Measurements from ENCODE around the gene PPP1R10. TPM values are rescaled to one million over a fixed set of nuclear protein-coding genes. Genes with fewer than 3 reads are reported as not detected.
A peak's percentile ranks its signal among the peaks of the same experiment; 100 is the strongest.

PPP1R10 gene
- polyA plus RNA-seq, 2 of the 4 experiments (the other 2 are of a cell fraction) = 26.4 to 37.6 TPM

DNA sequence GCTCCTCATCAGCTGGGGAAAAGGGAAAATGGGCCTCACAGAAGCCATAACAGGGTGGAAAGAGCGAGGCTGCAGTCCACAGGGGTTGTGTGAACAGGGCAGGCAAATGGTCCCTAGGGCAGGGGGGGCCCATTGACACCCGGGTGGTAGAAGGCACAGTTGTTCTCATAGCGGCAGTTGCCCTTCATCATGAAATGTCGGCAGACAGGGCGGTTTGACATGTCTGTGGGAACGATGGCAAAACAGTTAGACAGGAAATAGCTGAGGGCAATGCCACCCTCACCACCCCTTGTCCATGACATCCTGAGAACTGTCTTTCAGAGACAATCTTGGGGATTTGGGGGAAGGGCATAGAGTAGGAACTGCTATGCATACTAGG, 15.6 kb downstream of the PPP1R10 start:
- no peak overlapping the region for H3K27ac ChIP-seq
- TF ChIP-seq KDM1A (IDR thresholded peaks at IDR 0.05; ENCODE audit: low read depth) (no peak), JUN (IDR thresholded peaks at IDR 0.05) (no peak), CBX8 (IDR thresholded peaks at IDR 0.05) (no peak), NR3C1 (IDR thresholded peaks at IDR 0.05) (no peak), POLR2AphosphoS2 (conservative IDR thresholded peaks at IDR 0.05; ENCODE audit: low read length) (no peak; the same call in 1 of the 2 replicates), MAZ (IDR thresholded peaks at IDR 0.05; ENCODE audit: borderline replicate concordance, low read depth, low read length) (no peak), GATA3 (IDR thresholded peaks at IDR 0.05; ENCODE audit: borderline replicate concordance) (no peak), RFX5 (IDR thresholded peaks at IDR 0.05) (no peak), ZNF302 (CRISPR knock-in tag; IDR thresholded peaks at IDR 0.05) (no peak), CHD2 (IDR thresholded peaks at IDR 0.05; ENCODE audit: low read length, partially characterized antibody) (no peak), POLR2A (IDR thresholded peaks at IDR 0.05; ENCODE audit: low read length) (no peak), HDAC2 (IDR thresholded peaks at IDR 0.05) (no peak)
- TF ChIP-seq, protein P1, sequence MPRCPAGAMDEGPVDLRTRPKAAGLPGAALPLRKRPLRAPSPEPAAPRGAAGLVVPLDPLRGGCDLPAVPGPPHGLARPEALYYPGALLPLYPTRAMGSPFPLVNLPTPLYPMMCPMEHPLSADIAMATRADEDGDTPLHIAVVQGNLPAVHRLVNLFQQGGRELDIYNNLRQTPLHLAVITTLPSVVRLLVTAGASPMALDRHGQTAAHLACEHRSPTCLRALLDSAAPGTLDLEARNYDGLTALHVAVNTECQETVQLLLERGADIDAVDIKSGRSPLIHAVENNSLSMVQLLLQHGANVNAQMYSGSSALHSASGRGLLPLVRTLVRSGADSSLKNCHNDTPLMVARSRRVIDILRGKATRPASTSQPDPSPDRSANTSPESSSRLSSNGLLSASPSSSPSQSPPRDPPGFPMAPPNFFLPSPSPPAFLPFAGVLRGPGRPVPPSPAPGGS (IDR thresholded peaks at IDR 0.05) = no peak
- TF ChIP-seq, protein P2, sequence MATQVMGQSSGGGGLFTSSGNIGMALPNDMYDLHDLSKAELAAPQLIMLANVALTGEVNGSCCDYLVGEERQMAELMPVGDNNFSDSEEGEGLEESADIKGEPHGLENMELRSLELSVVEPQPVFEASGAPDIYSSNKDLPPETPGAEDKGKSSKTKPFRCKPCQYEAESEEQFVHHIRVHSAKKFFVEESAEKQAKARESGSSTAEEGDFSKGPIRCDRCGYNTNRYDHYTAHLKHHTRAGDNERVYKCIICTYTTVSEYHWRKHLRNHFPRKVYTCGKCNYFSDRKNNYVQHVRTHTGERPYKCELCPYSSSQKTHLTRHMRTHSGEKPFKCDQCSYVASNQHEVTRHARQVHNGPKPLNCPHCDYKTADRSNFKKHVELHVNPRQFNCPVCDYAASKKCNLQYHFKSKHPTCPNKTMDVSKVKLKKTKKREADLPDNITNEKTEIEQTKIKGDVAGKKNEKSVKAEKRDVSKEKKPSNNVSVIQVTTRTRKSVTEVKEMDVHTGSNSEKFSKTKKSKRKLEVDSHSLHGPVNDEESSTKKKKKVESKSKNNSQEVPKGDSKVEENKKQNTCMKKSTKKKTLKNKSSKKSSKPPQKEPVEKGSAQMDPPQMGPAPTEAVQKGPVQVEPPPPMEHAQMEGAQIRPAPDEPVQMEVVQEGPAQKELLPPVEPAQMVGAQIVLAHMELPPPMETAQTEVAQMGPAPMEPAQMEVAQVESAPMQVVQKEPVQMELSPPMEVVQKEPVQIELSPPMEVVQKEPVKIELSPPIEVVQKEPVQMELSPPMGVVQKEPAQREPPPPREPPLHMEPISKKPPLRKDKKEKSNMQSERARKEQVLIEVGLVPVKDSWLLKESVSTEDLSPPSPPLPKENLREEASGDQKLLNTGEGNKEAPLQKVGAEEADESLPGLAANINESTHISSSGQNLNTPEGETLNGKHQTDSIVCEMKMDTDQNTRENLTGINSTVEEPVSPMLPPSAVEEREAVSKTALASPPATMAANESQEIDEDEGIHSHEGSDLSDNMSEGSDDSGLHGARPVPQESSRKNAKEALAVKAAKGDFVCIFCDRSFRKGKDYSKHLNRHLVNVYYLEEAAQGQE (IDR thresholded peaks at IDR 0.05) = no peak
- TF ChIP-seq, protein P3, sequence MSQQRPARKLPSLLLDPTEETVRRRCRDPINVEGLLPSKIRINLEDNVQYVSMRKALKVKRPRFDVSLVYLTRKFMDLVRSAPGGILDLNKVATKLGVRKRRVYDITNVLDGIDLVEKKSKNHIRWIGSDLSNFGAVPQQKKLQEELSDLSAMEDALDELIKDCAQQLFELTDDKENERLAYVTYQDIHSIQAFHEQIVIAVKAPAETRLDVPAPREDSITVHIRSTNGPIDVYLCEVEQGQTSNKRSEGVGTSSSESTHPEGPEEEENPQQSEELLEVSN (IDR thresholded peaks at IDR 0.05; ENCODE audit: borderline replicate concordance, low read depth) = no peak
- TF ChIP-seq, protein P4, sequence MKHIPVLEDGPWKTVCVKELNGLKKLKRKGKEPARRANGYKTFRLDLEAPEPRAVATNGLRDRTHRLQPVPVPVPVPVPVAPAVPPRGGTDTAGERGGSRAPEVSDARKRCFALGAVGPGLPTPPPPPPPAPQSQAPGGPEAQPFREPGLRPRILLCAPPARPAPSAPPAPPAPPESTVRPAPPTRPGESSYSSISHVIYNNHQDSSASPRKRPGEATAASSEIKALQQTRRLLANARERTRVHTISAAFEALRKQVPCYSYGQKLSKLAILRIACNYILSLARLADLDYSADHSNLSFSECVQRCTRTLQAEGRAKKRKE (CRISPR knock-in tag; IDR thresholded peaks at IDR 0.05; ENCODE audit: low read depth) = no peak
- no peaks in the 10 kb centered on the region for H3K9me3 ChIP-seq
- WGBS (ENCODE audit: missing lambda C conversion rate) = 91% methylated on average over 6 of the region's 6 CpGs
- no peak overlapping the region for H3K4me2 ChIP-seq
- ATAC-seq = no peak
- ChIA-PET CTCF (interaction anchor here (1.6 kb wide), 1 partner anchor 56 kb away, joined by 4 read pairs; no protein-coding TSS in a partner anchor), POLR2A (interaction anchor here (0.5 to 2.0 kb wide), 2 partner anchors 12 to 65 kb away, joined by 5 to 9 read pairs; no protein-coding TSS in a partner anchor)
- H3K4me3 ChIP-seq = no peak overlapping the region
- no peaks in the 10 kb centered on the region for H3K4me1 ChIP-seq
- FAIRE-seq = no peak
- DNase-seq (ENCODE audit: low read depth in 1 of 2, low spot score in 1 of 2) = no peak

DNA sequence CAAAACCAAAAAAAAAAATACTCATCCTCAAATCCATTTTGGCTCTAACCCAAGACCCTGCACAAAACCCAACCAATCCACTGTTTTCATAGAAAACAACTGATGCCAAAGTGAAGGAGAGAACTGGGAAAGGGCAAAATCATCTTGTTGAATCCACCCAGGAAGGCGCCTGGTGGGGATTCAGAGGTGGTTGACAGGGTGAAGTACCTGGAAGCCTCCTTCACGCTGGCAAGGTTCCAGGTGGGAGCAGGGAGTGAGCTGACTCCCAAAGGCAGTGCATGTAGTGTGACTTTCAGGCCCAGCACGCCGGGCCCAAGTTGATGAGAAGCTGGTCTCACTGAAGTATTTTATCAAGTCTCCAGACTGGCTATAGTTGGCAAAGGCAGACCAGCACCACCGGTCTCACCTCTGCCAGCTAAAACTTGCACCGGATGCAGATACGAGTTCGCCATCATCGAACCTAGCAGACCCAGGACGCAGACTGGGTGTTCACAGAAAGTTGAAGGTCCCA, 16.5 kb downstream of the PPP1R10 start:
- ChIA-PET CTCF (interaction anchor here (0.9 to 1.6 kb wide), 5 partner anchors 10 to 117 kb away, joined by 3 to 4 read pairs (median 3); no protein-coding TSS in a partner anchor), POLR2A (interaction anchor here (0.9 to 2.1 kb wide), 4 partner anchors 10 to 29 kb away, joined by 3 to 10 read pairs (median 6); partner anchors contain the start of gene ABCF1)
- no peak overlapping the region for H3K4me3 ChIP-seq
- no peaks in the 10 kb centered on the region for H3K4me1 ChIP-seq
- FAIRE-seq (no peak), DNase-seq (ENCODE audit: low read depth in 1 of 2, low spot score in 1 of 2) (peak in 1 of 2 experiments; percentile 26), ATAC-seq (no peak)
- H3K4me2 ChIP-seq = no peak overlapping the region
- no peak for TF ChIP-seq FOSL2 (IDR thresholded peaks at IDR 0.05)
- no peak for TF ChIP-seq FOSL2 (CRISPR knock-in tag; IDR thresholded peaks at IDR 0.05)
- H3K9me3 ChIP-seq = no peaks in the 10 kb centered on the region
- 94% methylated on average over 9 of the region's 10 CpGs for WGBS (ENCODE audit: missing lambda C conversion rate)
- no peak overlapping the region for H3K27ac ChIP-seq

All from A549 (cell line).